Right kidney (tissue), 1 donor: Measurements from ENCODE around the gene RBM17.
"Not testable (repeated sequence)": the region's sequence is repeated elsewhere in the genome, so short reads cannot be mapped to it uniquely, and the experiment has no call there.

Experiments
- DNase-seq: peaks from one replicate; pipeline ENCODE4 v3.0.0-alpha.2; 2016

Gene RBM17

DNA sequence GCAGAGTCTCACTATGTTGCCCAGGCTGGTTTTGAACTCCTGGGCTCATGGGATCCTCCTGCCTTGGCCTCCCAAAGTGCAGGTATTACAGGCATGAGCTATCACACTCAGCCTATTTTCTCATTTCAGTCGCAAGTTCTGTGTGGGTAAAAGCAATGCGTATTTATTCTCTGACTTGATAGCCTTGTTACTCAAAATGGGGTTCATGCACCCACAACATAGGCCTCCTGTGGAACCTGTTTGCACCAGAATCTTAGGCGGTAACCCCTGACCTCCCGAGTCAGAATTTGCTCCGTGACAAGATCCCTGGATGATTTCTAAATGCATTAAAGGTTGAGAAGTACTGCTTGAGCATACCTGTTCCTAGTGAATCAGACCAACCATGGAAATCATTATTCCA is 34.0 kb upstream of the RBM17 start:
- no peak for DNase-seq

DNA sequence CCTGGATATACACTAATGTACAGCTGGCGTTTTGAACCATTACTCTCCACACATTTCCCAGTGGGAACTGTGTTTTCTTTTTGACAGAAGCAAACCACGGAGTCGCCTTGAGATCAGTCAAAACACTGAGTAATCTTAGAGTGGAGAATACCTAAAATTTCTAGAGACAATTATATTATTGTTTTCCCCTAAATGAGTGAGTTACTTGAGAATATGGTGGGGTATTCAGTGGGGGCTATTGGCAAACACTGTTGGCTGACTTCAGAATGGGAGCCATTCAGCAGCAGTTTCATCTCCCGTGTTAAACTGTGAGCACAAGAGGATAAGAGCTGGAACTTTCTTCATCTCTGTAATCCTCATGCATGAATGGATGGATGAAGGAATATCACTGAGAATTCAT is 32.9 kb upstream of the RBM17 start:
- DNase-seq = no peak

DNA sequence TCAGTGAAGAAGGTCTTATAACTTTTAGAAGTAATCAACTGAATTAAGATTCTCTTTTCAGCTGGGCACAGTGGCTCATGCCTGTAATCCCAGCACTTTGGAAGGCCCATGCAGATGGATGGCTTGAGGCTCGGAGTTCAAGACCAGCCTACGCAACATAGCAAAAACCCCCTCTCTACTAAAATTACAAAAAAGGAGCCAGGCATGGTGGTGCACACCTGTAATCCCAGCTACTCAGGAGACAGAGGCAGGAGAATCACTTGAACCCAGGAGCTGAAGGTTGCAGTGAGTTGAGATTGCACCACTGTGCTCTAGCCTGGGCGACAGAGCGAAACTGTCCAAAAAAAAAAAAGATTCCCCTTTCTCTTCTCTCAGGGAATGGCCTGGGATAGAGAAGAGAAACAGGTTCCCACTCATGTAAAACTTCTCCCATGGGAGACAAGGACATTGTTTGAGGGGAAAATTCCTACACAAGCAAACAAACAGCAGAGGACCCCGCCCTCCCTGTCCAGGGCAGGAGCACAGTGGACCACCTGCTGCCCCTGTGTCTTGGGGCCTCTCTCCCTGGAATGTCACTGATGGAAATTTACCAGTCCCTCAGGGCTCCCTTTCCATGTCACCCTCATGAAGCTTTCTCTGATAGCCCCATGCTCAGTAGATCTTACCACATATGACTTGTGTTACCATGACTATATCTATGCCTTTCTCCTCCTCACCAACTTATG is 32.3 kb upstream of the RBM17 start:
- DNase-seq = no peak

DNA sequence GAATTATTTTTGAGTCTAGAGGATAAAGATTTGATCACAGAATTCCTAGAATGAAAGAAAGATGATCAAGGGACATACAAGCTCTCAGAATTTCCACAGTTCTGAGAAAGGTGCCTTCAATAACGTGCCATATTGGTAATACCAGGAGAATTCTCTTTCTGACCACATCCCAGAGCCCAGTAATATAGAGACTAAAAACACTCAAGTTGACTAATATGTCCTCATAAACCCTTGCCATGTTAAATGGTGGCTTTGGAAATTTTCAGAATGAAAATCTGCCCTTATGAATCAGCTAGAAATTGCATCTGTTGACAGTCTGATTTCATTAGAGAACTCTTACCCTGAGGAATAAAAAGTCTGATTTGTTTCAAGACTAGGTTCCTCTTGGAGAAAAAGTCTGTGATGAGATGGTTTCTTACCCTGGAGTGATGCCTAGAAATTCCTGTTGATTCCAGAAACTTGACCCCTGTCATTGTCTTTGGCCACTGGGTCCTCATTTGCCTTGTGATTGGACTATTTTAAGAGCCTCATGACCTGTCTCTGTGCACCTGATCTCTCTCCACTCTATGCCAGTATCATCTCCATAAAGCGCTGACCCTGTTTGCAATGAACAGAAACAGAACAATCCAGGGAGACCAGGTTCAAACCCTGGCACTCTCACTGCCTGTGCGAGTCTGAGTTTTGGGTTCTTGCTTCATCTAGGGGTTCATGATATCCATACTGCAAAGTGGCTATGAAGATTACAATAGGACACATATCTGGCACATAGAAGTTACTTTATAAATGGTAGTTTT is 30.0 kb upstream of the RBM17 start:
- DNase-seq = no peak

DNA sequence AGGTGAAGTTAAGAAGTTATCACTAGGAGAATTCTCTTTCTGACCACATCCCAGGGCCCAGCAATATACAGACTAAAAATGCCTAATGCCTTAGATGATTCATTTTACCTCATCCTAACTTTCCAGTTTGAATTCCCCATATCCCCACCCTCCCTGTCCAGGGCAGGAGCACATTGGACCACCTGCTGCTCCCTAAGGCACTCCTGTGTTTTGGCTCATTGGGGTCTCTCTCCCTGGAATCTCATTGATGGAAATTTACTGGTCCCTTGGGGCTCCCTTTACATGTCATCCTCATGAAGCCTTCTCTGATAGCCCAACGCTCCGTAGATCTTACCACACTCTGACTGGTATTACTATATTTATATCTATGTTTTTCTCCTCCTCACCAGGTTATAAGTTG is 29.3 kb upstream of the RBM17 start:
- no peak for DNase-seq

DNA sequence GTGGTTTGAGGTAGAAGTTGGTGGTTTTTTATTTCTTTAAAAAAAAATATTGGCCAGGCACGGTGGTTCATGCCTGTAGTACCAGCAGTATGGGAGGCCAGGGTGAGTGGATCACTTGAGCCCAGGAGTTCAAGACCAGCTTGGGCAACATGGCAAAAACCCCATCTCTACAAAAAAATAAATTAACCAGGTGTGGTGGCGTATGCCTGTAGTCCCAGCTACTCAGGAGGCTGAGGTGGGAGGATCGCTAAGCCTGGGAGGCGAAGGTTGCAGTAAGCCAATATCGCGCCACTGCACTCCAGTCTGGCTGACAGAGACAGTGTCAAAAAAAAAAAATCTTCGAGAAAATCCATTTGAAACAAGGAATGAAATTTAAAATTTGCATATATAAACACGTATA is 27.8 kb upstream of the RBM17 start:
- no peak for DNase-seq

DNA sequence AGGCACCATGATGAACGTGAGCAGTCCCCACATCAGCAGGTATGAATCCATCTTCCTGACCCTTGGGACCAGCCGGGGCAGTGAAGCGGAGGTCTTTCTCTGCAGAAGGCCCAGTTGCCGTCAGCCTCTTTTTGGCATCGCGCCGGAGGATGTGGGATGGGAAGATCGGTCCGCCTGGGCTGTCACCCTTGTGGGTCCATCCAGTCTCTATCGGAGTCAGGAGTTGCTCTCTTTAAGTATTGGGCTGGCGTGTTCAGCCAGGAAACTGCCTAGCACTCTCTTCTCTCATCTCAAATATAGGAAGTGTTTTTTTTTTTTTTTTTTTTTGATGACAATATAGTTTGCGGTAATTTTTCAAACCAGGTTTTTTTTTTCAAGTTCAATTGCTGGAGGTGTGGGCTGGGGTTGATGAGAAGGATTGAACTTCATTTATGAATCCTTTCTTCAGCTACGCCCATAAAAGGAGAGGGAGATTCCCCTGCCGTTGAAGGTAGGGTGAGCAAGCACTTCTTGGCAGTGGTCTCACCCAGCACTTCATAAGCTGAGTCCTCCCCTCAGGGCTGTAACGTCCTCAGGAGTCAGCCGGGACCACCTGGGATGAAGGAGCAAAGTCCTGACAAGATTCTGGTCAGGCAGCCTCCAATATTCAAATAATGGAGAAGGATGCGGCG is 26.6 kb upstream of the RBM17 start, which contains the start of gene IL2RA:
TSS of gene IL2RA (minus strand) at position 267 of the 671 bp plus-strand sequence. CDS start at position 51, 216 bp downstream.
- no peak for DNase-seq

DNA sequence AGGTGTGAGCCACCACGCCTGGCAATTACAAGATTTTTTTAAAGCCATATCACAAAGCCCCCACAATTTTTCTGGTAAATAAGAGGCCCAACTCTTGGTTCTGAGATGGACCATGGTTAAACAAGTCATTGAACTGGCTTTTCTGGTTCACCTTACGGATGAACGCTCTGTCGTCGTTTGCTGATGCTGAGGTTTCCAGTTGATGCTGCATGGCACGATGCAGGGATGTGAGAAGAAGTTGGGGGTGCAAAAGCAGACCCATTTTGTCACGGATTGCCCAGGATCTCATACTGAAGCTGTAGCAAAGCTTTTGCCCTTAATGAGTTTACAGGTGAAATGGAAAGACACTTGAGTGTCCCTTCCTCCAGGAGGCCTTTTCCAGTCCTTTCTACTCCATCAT is 24.7 kb upstream of the RBM17 start:
- no peak for DNase-seq

DNA sequence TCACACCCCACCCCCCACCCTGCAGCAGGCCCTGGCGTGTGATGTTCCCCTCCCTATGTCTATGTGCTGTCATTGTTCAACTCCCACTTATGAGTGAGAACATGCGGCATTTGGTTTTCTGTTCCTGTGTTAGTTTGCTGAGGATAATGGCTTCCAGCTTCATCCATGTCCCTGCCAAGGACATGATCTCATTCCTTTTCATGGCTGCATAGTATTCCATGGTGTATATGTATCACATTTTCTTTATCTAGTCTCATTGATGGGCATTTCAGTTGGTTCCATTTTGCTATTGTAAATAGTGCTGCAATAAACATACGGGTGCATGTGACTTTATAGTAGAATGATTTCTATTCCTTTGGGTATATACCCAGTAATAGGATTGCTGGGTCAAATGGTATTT is 24.1 kb upstream of the RBM17 start:
- DNase-seq = not testable (repeated sequence)

DNA sequence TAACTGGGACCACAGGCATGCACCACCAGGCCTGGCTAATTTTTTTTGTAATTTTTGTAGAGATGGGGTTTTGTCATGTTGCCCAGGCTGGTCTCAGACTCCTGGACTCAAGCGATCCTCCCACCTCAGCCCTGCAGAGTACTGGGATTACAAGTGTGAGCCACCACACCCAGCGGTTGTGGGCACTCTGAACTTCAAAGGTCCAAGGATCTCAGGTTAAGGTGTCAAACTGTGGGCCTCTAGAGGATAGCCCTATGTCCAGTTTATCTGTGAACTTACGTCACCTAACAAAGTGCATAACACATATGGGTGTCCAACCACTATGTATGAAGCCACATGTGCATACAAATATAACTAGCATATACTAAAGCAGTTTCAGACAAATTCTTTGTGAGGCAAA is 23.4 kb upstream of the RBM17 start:
- DNase-seq = no peak

DNA sequence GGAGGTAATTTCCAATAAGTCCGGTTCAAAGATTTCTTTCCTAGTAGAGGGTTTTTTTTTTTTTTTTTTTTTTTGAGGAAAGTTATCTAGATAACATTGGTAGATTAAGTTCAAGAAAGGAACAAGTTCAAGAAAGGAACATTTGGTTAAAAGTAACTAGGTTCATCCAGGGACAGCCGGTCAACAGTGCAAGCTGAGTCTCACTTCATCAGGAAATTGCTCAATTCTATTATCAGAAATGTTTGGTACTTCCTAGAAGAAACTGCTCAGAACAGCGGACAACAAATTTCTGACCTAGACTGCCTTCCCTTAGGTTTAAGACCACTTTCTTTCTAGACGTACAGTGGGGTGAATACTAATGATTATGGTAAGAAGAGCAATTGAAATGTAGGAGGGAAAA is 23.0 kb upstream of the RBM17 start:
- no peak for DNase-seq

DNA sequence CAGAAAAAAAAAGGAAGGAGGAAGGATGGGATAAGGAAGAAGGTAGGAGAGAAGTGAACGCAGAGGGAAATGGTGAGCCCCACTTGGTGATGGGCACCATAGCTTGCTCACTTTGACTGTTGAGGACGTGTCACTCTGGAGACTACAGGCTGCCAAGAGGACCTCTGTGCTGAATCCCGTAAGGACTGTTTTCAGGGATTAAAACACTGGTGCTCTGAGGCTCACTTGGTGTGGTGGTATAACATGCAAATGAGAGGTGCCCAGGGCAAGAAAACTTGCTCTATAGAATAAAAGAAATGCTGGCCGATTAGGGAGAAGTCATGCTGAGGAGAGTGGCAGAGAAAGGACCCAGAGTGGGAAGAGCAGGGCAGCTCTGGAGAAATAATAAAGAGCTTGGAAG is 21.4 kb upstream of the RBM17 start:
- no peak for DNase-seq

DNA sequence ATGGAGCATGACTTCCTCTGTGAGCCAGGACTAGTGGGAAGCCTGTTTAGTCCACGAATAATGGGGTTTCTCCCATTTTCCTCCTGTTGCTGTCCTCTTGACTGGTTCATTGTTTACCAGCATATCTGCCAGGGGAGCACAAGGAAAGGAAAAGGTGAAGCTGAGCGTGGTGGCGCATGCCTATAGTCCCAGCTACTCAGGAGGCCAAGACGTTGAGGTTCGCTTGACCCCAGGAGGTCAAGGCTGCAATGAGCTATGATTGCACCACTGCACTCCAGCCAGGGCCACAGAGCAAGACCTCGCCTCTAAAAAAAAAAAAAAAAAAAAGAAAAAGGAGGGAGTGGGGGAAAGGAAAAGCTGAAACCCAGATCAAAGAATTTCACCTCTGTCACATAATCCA is 20.8 kb upstream of the RBM17 start:
- no peak for DNase-seq

DNA sequence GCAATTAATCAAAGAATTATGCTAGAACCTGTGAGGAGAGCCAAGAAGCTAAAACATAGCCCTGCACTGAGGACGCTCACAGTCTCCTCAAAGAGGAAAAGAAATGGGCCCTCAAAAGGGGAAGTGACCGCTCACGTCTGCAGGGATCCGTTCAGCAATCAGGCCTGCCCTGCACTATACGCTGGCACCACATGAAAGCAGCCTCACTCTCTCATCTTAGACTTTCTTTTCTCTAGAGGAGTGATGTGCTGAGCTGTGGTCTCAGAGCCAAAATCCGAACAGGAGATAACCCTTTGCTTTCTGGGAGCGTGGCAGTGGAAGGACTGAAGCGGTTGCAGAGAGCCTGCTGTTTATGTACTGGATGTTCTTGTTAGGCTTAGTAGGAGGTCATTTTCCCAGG is 20.4 kb upstream of the RBM17 start:
- no peak for DNase-seq

DNA sequence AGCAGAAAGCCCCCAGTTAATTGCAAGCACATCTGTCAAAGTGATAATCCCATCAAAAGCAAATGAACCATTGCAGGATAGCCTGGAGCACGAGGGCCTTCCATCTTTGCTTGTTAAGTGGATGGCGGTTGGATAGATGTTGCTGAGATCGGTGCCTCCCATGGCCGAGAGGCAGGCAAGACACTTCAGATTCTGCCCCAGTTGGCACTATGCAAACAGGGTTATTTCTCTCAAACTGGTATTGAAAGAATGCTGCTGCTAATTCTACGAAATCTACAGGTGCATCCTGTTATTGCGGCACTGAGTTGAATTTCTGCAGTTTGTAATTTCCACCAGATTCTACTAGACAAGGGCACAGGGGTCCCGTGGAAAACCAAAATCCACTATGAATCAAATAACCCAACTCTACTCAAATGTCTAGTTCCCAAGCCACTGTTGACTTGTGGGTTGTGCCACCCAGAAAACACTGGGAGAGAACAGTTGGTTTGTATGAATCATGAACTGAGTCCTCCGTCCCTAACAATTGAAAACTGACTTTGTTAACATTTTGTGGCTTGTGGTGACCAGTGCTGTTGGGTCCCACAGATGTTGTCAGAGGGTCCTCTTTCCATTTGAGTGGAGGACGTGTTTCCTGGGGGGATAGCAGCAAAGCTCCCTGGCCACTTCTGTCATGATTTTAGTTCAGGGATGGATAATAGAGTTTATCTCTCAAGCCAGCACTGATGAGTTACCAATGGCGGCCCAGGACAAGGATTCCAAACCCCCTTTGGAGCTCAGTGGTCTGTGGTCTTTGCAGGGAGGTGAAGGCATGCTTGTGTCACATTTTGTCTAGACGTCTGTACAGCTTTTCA is 19.5 kb upstream of the RBM17 start:
- no peak for DNase-seq

DNA sequence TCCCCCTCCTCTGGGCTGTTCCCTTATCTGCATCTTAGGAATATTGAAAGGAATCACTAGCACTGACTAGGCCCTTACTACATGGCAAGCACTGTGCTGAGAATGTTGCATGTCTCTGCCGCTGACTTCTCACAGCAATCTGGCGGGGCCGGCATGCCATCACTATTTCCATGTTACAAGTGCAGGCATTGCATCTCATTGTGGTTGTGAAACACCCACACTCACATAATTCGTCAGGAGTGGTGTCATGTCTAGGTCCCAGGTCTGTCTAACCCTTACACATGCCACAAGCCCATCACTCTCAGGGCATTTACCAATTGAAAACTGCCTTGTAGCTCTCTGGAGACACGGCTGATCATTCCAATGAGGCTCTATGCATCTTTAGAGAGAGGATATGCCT is 18.2 kb upstream of the RBM17 start:
- no peak for DNase-seq

DNA sequence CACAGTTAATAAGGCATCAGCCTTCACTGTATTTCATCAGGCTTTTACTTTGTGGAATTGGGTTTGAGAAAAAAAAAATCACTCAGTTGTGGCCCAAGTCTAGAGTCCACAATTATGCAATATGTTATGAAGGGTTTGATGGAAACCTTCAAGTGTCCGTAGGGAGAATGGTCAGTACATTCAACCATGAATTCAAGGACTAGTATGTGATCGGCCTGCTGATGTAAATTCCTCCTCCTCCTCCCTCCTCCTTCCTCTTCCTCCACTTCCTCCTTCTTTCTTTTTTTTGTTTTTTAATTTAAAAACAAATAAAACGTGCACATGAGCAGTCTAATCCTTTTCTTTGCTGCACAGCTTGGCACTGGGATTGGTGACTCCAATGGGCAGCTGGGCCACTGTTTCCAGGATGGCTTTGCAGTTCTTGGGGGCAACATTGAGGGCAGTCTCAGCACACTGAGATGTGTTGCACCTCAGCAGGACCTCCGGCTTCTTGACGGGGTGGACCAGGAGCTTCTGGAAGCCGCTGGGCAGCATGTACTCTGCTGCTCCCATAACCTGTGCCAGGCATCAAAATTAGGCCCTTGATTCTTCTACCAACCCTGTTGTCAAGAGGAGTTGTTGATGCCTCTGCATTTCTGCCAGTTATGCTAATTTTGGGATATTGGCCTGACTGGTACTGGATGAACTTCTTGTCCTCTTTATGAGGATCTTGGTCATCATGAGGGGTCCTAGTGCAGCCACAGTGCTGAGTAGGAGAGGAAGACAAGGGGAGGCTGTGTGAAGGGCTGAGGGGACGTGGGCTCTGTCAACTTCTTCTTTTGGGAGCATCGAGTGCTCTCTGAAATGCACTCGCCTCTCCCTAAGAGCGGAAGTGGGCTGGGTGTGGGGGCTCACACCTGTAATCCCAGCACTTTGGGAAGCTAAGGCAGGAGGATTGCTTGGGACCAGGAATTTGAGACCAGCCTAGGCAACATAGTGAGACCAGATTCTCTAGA is 17.4 kb upstream of the RBM17 start:
- no peak for DNase-seq

DNA sequence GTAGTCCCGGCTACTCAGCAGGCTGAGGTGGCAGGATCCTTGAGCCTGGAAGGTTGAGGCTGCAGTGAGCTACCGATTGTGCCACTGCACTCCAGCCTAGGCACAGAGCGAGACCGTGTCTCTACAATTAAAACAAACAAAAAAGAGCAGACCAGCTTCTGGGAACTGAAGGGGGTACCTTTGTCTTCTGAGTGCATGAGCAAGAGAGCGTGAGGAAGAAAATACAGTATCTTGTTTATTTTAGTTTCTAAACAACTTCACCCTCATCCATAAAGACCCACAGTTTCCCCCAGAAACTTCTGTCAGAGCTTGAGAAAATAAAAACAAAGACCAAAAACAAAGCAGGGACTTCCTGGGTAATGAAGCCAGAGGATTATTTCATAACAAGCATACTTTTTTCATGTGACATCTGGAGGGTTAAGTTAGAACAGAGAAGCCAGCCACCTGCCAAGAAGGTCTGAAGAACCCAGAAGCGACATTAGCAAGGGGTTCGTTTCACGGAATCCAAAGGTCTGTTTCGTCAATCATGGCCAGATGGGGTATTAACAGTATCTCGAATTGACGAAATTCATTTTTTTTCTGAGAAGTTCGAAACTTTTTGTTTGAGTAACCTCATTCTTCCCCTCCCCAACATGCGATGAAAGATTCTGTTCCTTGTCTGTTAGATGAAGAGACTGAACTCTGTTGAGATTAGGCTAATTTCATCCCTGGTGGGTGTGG is 16.5 kb upstream of the RBM17 start:
- no peak for DNase-seq

DNA sequence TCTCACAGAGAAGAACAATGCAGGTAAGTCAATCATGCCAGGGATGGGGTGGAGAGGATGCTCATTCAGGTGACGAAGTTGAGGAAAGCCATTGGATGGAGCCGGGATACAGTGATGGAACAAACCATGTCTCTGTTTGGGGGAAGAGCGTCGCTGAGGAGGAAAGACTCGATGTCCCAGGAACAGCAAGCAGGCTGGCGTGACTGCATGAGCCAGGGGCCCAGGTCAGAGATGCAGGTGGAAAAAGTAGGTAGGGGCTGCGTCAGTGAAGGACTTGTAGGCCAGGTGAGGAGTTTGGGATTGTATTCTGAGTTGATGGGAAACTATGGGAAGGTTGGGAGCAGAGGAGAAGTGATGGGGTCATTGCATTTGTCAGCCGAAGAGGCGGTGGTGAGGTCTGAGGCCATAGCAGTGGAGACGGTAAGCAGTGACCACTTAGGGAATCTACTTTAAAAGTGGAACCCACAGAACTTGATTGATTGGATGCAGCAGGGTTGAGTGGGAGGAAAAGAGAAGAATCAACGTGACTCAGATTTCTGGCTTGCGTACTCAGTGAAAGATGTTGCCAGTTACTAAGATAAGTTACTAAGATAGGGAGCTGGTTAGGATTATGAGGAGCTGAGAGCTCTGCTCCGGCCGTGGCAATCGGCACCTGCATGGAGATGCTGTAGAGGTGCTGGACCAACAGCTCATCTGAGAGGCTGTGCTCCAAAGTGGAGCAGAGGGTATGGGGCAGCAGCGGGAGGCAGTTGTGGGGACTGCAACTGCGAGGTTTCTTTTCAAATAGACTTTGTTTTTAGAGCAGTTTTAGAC is 14.1 kb upstream of the RBM17 start:
- DNase-seq = no peak
